HG03558 (cell line): ENCODE results near the gene TMEM272.

Experiments used
- ATAC-seq: cut with Tn5 transposase; IDR thresholded peaks from one replicate; pipeline ENCODE4 v1.9.1; 2021; ENCODE audit warnings: moderate number of reproducible peaks; ENCODE audit not compliant: unreplicated experiment; ENCODE audit errors: extremely low read depth

TMEM272 gene

DNA sequence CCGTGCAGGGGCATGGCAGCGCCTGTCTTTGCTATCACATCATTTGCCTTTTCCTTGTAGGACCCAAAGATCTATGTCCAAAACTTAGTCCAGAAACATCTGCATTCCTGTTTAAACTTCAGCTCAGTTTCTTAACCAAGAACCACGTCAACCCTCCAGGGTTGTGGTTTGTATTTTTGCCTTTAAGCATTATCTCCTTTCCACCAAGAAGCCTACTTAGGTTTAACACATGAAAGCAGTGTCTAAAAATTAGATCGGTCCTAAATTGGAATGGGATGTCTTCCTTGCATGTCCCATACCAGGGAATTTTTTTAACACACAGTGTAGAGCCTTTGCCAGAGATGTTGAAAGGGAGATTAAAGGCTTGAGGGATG lies 79.8 kb downstream of the TMEM272 start:
- no peak for ATAC-seq

DNA sequence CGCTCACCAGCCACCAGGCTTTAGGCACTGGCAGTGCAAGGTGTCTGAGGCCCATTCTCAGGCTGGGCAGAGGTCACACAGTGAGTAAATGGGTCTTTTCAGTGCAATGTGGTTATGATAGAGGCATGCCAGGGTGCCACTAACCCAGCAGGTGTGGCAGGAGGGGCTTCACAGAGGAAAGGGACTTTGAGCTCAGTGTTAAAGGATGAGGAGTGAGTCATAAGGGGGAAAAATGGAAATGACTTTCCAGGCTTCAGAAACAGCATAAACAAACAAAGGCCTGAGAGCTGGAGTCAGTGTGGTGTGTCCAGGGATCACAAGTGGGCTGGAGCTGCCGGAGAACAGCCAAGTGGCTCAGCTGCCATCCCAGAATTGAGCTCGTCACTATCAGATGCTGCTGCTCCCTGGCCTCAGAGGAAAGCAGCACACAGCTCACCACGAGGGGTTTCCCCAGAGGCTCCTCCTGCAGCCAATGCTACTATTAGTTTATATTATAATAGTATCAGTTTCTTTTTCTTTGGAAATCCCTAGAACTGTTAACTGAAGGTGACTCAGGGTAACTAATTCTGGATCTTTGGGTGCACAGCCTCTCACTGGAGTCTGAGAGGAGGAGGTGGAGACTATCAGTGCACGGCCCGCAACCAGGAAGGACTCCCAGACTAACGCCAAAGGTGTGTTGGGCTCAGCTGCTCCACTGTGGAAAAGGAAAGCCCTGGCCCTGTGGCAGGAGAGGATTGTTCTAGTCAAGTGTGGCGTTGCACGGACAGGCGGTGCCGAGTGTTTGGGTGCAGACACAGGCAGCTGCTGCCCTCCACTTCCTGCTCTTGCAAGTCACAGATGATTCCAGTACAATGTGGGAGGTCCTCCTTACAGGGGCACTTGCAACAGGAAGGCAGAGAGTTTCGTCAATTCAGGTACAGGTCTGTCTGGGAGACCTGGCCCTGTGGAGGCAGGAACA lies 80.5 kb downstream of the TMEM272 start:
- ATAC-seq, result peak; percentile 76

GRCh38 chr13:51763486-51763885 lies 81.5 kb downstream of the TMEM272 start:
- no peak for ATAC-seq
